H9 (cell line): Measurements from ENCODE around the gene B3GALT4. TPM values are rescaled to one million over a fixed set of nuclear protein-coding genes. Genes with fewer than 3 reads are reported as not detected.

Source experiments
- DNase-seq: peaks from one replicate; pipeline ENCODE4 v3.0.0-alpha.2; 2017
- H2AFZ ChIP-seq: one replicate; pipeline ENCODE4 v1.6.1; 2013; ENCODE audit warnings: mild to moderate bottlenecking, low read length, control low read depth, moderate library complexity
- H2AK5ac ChIP-seq: 2 replicates; pipeline ENCODE4 v1.6.1; 2013; ENCODE audit warnings: low read length, control low read depth, mixed read lengths; ENCODE audit not compliant: insufficient read length
- H2BK120ac ChIP-seq: one replicate; pipeline ENCODE4 v1.6.1; 2013; ENCODE audit warnings: low read depth, mild to moderate bottlenecking, low read length, control low read depth, inconsistent platforms; ENCODE audit not compliant: poor library complexity, severe bottlenecking
- H2BK12ac ChIP-seq: 2 replicates; pipeline ENCODE4 v1.6.1; 2013; ENCODE audit warnings: low read length, control low read depth, mixed read lengths, low read depth; ENCODE audit not compliant: insufficient read length
- H2BK15ac ChIP-seq: 2 replicates; pipeline ENCODE4 v1.6.1; 2013; ENCODE audit warnings: low read depth, low read length, control low read depth
- H2BK20ac ChIP-seq: one replicate; pipeline ENCODE4 v1.6.1; 2013; ENCODE audit warnings: low read depth, mild to moderate bottlenecking, low read length, control low read depth, inconsistent platforms; ENCODE audit not compliant: poor library complexity, severe bottlenecking
- H2BK5ac ChIP-seq: 2 replicates; pipeline ENCODE4 v1.6.1; 2013; ENCODE audit warnings: low read length, control low read depth, mixed read lengths; ENCODE audit not compliant: insufficient read length
- H3K14ac ChIP-seq: 2 replicates; pipeline ENCODE4 v1.6.1; 2013; ENCODE audit warnings: low read length, control low read depth; ENCODE audit not compliant: insufficient read depth
- H3K18ac ChIP-seq: 2 replicates; pipeline ENCODE4 v1.6.1; 2013; ENCODE audit warnings: low read depth, mild to moderate bottlenecking, mixed read lengths, low read length, control low read depth; ENCODE audit not compliant: insufficient read length
- H3K23ac ChIP-seq: 2 replicates; pipeline ENCODE4 v1.6.1; 2013; ENCODE audit warnings: low read length, control low read depth, mixed read lengths, low read depth; ENCODE audit not compliant: insufficient read length
- H3K23me2 ChIP-seq: 2 replicates; pipeline ENCODE4 v1.6.1; 2013; ENCODE audit warnings: low read depth, mild to moderate bottlenecking, mixed read lengths, low read length, control low read depth; ENCODE audit not compliant: insufficient read length, poor library complexity, severe bottlenecking
- H3K27ac ChIP-seq: 2 replicates; pipeline ENCODE4 v1.5.1; 2013; ENCODE audit warnings: low read length, control low read depth, mixed read lengths, low read depth; ENCODE audit not compliant: insufficient read length
- H3K27me3 ChIP-seq: 2 replicates; pipeline ENCODE4 v1.6.1; 2013; ENCODE audit warnings: low read length, control low read depth, inconsistent platforms; ENCODE audit not compliant: insufficient read depth
- H3K4ac ChIP-seq: 2 replicates; pipeline ENCODE4 v1.6.1; 2013; ENCODE audit warnings: low read depth, mild to moderate bottlenecking, control low read depth, inconsistent platforms, low read length, moderate library complexity
- H3K4me1 ChIP-seq: 2 replicates; pipeline ENCODE4 v1.6.1; 2013; ENCODE audit warnings: low read length, control low read depth, inconsistent platforms; ENCODE audit not compliant: insufficient read depth
- H3K4me2 ChIP-seq: 2 replicates; pipeline ENCODE4 v1.6.1; 2013; ENCODE audit warnings: low read length, control low read depth, mixed read lengths; ENCODE audit not compliant: insufficient read length, insufficient read depth
- H3K56ac ChIP-seq: 2 replicates; pipeline ENCODE4 v1.6.1; 2013; ENCODE audit warnings: low read depth, mild to moderate bottlenecking, mixed read lengths, low read length, control low read depth; ENCODE audit not compliant: insufficient read length
- H3K79me1 ChIP-seq: 2 replicates; pipeline ENCODE4 v1.6.1; 2013; ENCODE audit warnings: low read depth, mild to moderate bottlenecking, moderate library complexity, low read length, control low read depth, inconsistent platforms; ENCODE audit not compliant: insufficient read depth, poor library complexity, severe bottlenecking
- H3K79me2 ChIP-seq: 2 replicates; pipeline ENCODE4 v1.6.1; 2013; ENCODE audit warnings: low read length, control low read depth, inconsistent platforms; ENCODE audit not compliant: insufficient read depth
- H3K9ac ChIP-seq: 2 replicates; pipeline ENCODE4 v1.6.1; 2013; ENCODE audit warnings: low read length, control low read depth, mixed read lengths; ENCODE audit not compliant: insufficient read length; ENCODE audit errors: extremely low read depth
- H3K9me3 ChIP-seq: one replicate; pipeline ENCODE4 v1.6.1; 2013; ENCODE audit warnings: low read depth, low read length, inconsistent platforms; ENCODE audit not compliant: control insufficient read depth
- H3T11ph ChIP-seq: one replicate; pipeline ENCODE4 v1.6.1; 2013; ENCODE audit warnings: mild to moderate bottlenecking, low read length, control low read depth, inconsistent platforms
- H4K20me1 ChIP-seq: one replicate; pipeline ENCODE4 v1.6.1; 2013; ENCODE audit not compliant: control insufficient read depth, insufficient read length, insufficient read depth
- H4K5ac ChIP-seq: 2 replicates; pipeline ENCODE4 v1.6.1; 2013; ENCODE audit warnings: low read depth, mild to moderate bottlenecking, mixed read lengths, low read length, control low read depth; ENCODE audit not compliant: insufficient read length
- H4K8ac ChIP-seq: replicated peaks from 2 replicates; pipeline ENCODE4 v1.6.1; 2013; ENCODE audit warnings: low read length, control low read depth, mixed read lengths, low read depth; ENCODE audit not compliant: insufficient read length
- H4K91ac ChIP-seq: 2 replicates; pipeline ENCODE4 v1.6.1; 2013; ENCODE audit warnings: low read depth, mild to moderate bottlenecking, moderate library complexity, mixed read lengths, low read length, control low read depth; ENCODE audit not compliant: insufficient read length
- H3K27ac Mint-ChIP-seq, 3 experiments: 2 replicates in 2 of 3; 3 replicates in 1 of 3; pipeline ENCODE4 v1.8.0; 2020 to 2021; ENCODE audit warnings: mixed read lengths in 3 of 3, mild to moderate bottlenecking in 1 of 3, moderate library complexity in 1 of 3
- H3K27me3 Mint-ChIP-seq: 2 replicates; pipeline ENCODE4 v1.8.0; 2021; ENCODE audit warnings: low read depth, mild to moderate bottlenecking, moderate library complexity, mixed read lengths
- H3K36me3 Mint-ChIP-seq, 3 experiments: 2 replicates in 2 of 3; 3 replicates in 1 of 3; pipeline ENCODE4 v1.8.0; 2020 to 2021; ENCODE audit warnings: low read depth in 3 of 3, mixed read lengths in 3 of 3; ENCODE audit not compliant: insufficient read depth in 1 of 3
- H3K4me1 Mint-ChIP-seq, 2 experiments: 2 replicates each; pipeline ENCODE4 v1.8.0; 2020; ENCODE audit warnings: mixed read lengths in 2 of 2
- H3K4me3 Mint-ChIP-seq, 2 experiments: 2 replicates in 1 of 2; 3 replicates in 1 of 2; pipeline ENCODE4 v1.8.0; 2020 to 2021; ENCODE audit warnings: mild to moderate bottlenecking in 2 of 2, mixed read lengths in 2 of 2, moderate library complexity in 1 of 2
- H3K9me3 Mint-ChIP-seq, 2 experiments: 2 replicates in 1 of 2; 3 replicates in 1 of 2; pipeline ENCODE4 v1.8.0; 2020; ENCODE audit warnings: mild to moderate bottlenecking in 2 of 2, mixed read lengths in 2 of 2, moderate library complexity in 1 of 2
- WGBS: extraction: QIAGEN DNeasy Blood & Tissue Kit; methylation state at CpG from one replicate; pipeline ENCODE4 v1.1.7; 2013; ENCODE audit warnings: missing lambda C conversion rate, low lambda C conversion rate, mixed read lengths; ENCODE audit not compliant: insufficient read length; ENCODE audit errors: extremely low coverage; 5-methylcytosine and 5-hydroxymethylcytosine counted together
- total RNA-seq: library from RNA; stranded (reverse); gene quantifications from 2 replicates; pipeline ENCODE4 v1.2.1, GENCODE V29; 2021
- TF ChIP-seq, protein P1 (sequence below): fragments of 200-600 bp; sonication (generic); conservative IDR thresholded peaks from 3 replicates; pipeline ENCODE4 v1.8.0; 2021; ENCODE audit warnings: antibody characterized with exemption, mild to moderate bottlenecking

Gene B3GALT4
- total RNA-seq, 1 experiment from 2014 or later, result 3.2 TPM

- H3K9ac ChIP-seq, result peak overlapping the region; percentile 48
- H3K23ac ChIP-seq, result no peak overlapping the region
- no peak overlapping the region for H2BK20ac ChIP-seq
- H4K91ac ChIP-seq, result no peak overlapping the region
- no peaks in the 10 kb centered on the region for H4K20me1 ChIP-seq
- no peak overlapping the region for H4K5ac ChIP-seq
- DNase-seq, result peak; percentile 94
- H3T11ph ChIP-seq, result no peak overlapping the region
- H3K4ac ChIP-seq, result no peak overlapping the region
- peak overlapping the region; percentile 54 for H3K18ac ChIP-seq
- peak overlapping the region; percentile 92 for H3K4me2 ChIP-seq
- H3K79me1 ChIP-seq, result no peaks in the 10 kb centered on the region
- H3K14ac ChIP-seq, result no peak overlapping the region; the same call in 1 of the 2 replicates
- H3K79me2 ChIP-seq, result no peaks in the 10 kb centered on the region
- WGBS, result no CpG with 5 or more reads among the region's 29 CpGs
- H3K27ac ChIP-seq, result no peak overlapping the region
- H3K23me2 ChIP-seq, result peaks cover 31% of the 10 kb centered on the region
- no peak overlapping the region for H2BK12ac ChIP-seq
- peaks cover 29 to 38% of the 10 kb centered on the region in 2 experiments for H3K4me1 Mint-ChIP-seq
- no peak overlapping the region for H2BK5ac ChIP-seq
- H2AFZ ChIP-seq, result no peak overlapping the region
- no peaks in the 10 kb centered on the region for H3K9me3 Mint-ChIP-seq
- H4K8ac ChIP-seq, result no peak overlapping the region
- H3K36me3 Mint-ChIP-seq, result peaks cover 2 to 14% (median 4%) of the 10 kb centered on the region in 3 experiments; a peak in 5 of 7 replicates
- H3K9me3 ChIP-seq, result no peaks in the 10 kb centered on the region
- H2AK5ac ChIP-seq, result no peak overlapping the region
- H3K56ac ChIP-seq, result no peak overlapping the region
- TF ChIP-seq, protein P1, sequence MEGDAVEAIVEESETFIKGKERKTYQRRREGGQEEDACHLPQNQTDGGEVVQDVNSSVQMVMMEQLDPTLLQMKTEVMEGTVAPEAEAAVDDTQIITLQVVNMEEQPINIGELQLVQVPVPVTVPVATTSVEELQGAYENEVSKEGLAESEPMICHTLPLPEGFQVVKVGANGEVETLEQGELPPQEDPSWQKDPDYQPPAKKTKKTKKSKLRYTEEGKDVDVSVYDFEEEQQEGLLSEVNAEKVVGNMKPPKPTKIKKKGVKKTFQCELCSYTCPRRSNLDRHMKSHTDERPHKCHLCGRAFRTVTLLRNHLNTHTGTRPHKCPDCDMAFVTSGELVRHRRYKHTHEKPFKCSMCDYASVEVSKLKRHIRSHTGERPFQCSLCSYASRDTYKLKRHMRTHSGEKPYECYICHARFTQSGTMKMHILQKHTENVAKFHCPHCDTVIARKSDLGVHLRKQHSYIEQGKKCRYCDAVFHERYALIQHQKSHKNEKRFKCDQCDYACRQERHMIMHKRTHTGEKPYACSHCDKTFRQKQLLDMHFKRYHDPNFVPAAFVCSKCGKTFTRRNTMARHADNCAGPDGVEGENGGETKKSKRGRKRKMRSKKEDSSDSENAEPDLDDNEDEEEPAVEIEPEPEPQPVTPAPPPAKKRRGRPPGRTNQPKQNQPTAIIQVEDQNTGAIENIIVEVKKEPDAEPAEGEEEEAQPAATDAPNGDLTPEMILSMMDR, result no peak; the same call in 2 of the 3 replicates
- peak overlapping the region; percentile 83 to 97 for H3K4me3 Mint-ChIP-seq
- no peaks in the 10 kb centered on the region for H3K4me1 ChIP-seq
- no peaks in the 10 kb centered on the region; the same call in 1 of the 2 replicates for H3K27me3 Mint-ChIP-seq
- H2BK120ac ChIP-seq, result no peak overlapping the region
- peak overlapping the region in 2 of 3 experiments; percentile 41 to 95; a peak in 3 of 7 replicates for H3K27ac Mint-ChIP-seq
- no peak overlapping the region for H2BK15ac ChIP-seq
- H3K27me3 ChIP-seq, result no peaks in the 10 kb centered on the region
These were observed 35.6 kb downstream of the B3GALT4 start for GRCh38 chr6:33312361-33313104.
